HG02840 (cell line): ENCODE data around the gene AMPD3.

Source experiments
- ATAC-seq: cut with Tn5 transposase; IDR thresholded peaks from one replicate; pipeline ENCODE4 v1.9.1; 2021; ENCODE audit warnings: mild to moderate bottlenecking, moderate library complexity, moderate number of reproducible peaks; ENCODE audit not compliant: unreplicated experiment, low FRiP score

The AMPD3 gene

GRCh38 chr11:10500757-10501684, 46.0 kb downstream of the AMPD3 start:
- ATAC-seq: no peak

GRCh38 chr11:10502065-10502680, 47.1 kb downstream of the AMPD3 start:
- ATAC-seq: no peak

GRCh38 chr11:10502770-10503169, 47.7 kb downstream of the AMPD3 start:
- no peak for ATAC-seq

- no peak for ATAC-seq
Measured at GRCh38 chr11:10503221-10503620, 48.2 kb downstream of the AMPD3 start.

GRCh38 chr11:10503777-10504480, 48.9 kb downstream of the AMPD3 start:
- no peak for ATAC-seq

GRCh38 chr11:10504490-10504889, 49.4 kb downstream of the AMPD3 start:
- no peak for ATAC-seq

- no peak for ATAC-seq
Measured at GRCh38 chr11:10505278-10506007, 50.4 kb downstream of the AMPD3 start.

GRCh38 chr11:10506008-10506370, 50.9 kb downstream of the AMPD3 start:
- ATAC-seq: no peak

- no peak for ATAC-seq
Measured at GRCh38 chr11:10511181-10511621, 56.1 kb downstream of the AMPD3 start.

GRCh38 chr11:10514202-10514601, 59.1 kb downstream of the AMPD3 start:
- ATAC-seq: no peak

GRCh38 chr11:10514709-10515108, 59.6 kb downstream of the AMPD3 start:
- no peak for ATAC-seq

GRCh38 chr11:10515418-10515817, 60.4 kb downstream of the AMPD3 start:
- ATAC-seq: no peak

GRCh38 chr11:10518123-10518522, 63.1 kb downstream of the AMPD3 start:
- ATAC-seq: no peak

- no peak for ATAC-seq
Measured at GRCh38 chr11:10518891-10519290, 63.8 kb downstream of the AMPD3 start.

- ATAC-seq: no peak
Measured at GRCh38 chr11:10519630-10520029, 64.6 kb downstream of the AMPD3 start.

- no peak for ATAC-seq
Measured at GRCh38 chr11:10520562-10520961, 65.5 kb downstream of the AMPD3 start.

- no peak for ATAC-seq
Measured at GRCh38 chr11:10522276-10522675, 67.2 kb downstream of the AMPD3 start.

GRCh38 chr11:10522921-10523320, 67.9 kb downstream of the AMPD3 start:
- no peak for ATAC-seq

GRCh38 chr11:10524471-10524870, 69.4 kb downstream of the AMPD3 start:
- no peak for ATAC-seq
